ENCODE results near the gene AFF3.

The AFF3 gene

GRCh38 chr2:99728166-99728565, 414.2 kb downstream of the AFF3 start:
- Histone ChIP-seq H3K9me3 (replicated peaks; ENCODE audit: insufficient read depth, low read length) (no peaks in the 10 kb centered on the region), H4K20me1 (ENCODE audit: insufficient read depth, low read length) (no peaks in the 10 kb centered on the region), H3K36me3 (replicated peaks; ENCODE audit: insufficient read depth, low read length) (no peaks in the 10 kb centered on the region), H3K9me2 (replicated peaks; ENCODE audit: insufficient read depth, low read length) (no peaks in the 10 kb centered on the region), H3K79me2 (ENCODE audit: low read length) (no peaks in the 10 kb centered on the region), H3K9ac (ENCODE audit: low read length) (no peak overlapping the region), H3K27ac (ENCODE audit: low read length) (no peak overlapping the region), H3K4me1 (ENCODE audit: low read length) (no peaks in the 10 kb centered on the region), H2AFZ (ENCODE audit: low read length) (no peak overlapping the region), H3K27me3 (replicated peaks; ENCODE audit: insufficient read depth, low read length) (no peaks in the 10 kb centered on the region), H3F3A (ENCODE audit: insufficient read depth, low read length) (no peaks in the 10 kb centered on the region), H3K4me2 (ENCODE audit: low read depth, low read length) (no peak overlapping the region), H3K4me3 (ENCODE audit: low read length) (no peak overlapping the region)
- no peak for TF ChIP-seq CTCF (IDR thresholded peaks at IDR 0.05; ENCODE audit: low read length)
- no peak for TF ChIP-seq EZH2 (optimal IDR thresholded peaks at IDR 0.05; ENCODE audit: low read depth, low read length)
- TF ChIP-seq EZH2phosphoT487 (IDR thresholded peaks at IDR 0.05; ENCODE audit: low read length), result no peak
- no peak for DNase-seq

- Histone ChIP-seq H3K9me3 (replicated peaks; ENCODE audit: insufficient read depth, low read length) (no peaks in the 10 kb centered on the region), H3K27me3 (replicated peaks; ENCODE audit: insufficient read depth, low read length) (no peaks in the 10 kb centered on the region), H3K27ac (ENCODE audit: low read length) (no peak overlapping the region), H3F3A (ENCODE audit: insufficient read depth, low read length) (no peaks in the 10 kb centered on the region), H3K9me2 (replicated peaks; ENCODE audit: insufficient read depth, low read length) (no peaks in the 10 kb centered on the region), H3K79me2 (ENCODE audit: low read length) (no peaks in the 10 kb centered on the region), H3K4me2 (ENCODE audit: low read depth, low read length) (0 out of 2 replicates have a peak overlapping the region, but pooled peaks have one; percentile 8), H3K4me3 (ENCODE audit: low read length) (no peak overlapping the region), H4K20me1 (ENCODE audit: insufficient read depth, low read length) (no peaks in the 10 kb centered on the region), H3K9ac (ENCODE audit: low read length) (no peak overlapping the region), H3K4me1 (ENCODE audit: low read length) (no peaks in the 10 kb centered on the region), H3K36me3 (replicated peaks; ENCODE audit: insufficient read depth, low read length) (no peaks in the 10 kb centered on the region), H2AFZ (ENCODE audit: low read length) (no peak overlapping the region)
- no peak for TF ChIP-seq CTCF (IDR thresholded peaks at IDR 0.05; ENCODE audit: low read length)
- TF ChIP-seq EZH2 (optimal IDR thresholded peaks at IDR 0.05; ENCODE audit: low read depth, low read length), result no peak
- no peak for TF ChIP-seq EZH2phosphoT487 (IDR thresholded peaks at IDR 0.05; ENCODE audit: low read length)
- DNase-seq, result no peak
These were observed 415.2 kb downstream of the AFF3 start for GRCh38 chr2:99727199-99727598.

GRCh38 chr2:99726691-99727090, 415.7 kb downstream of the AFF3 start:
- DNase-seq, result peak; percentile 13
- no peaks in the 10 kb centered on the region for H3F3A ChIP-seq (ENCODE audit: insufficient read depth, low read length)
- TF ChIP-seq EZH2 (optimal IDR thresholded peaks at IDR 0.05; ENCODE audit: low read depth, low read length), result no peak
- TF ChIP-seq EZH2phosphoT487 (IDR thresholded peaks at IDR 0.05; ENCODE audit: low read length), result no peak
- H4K20me1 ChIP-seq (ENCODE audit: insufficient read depth, low read length), result no peaks in the 10 kb centered on the region
- no peaks in the 10 kb centered on the region for H3K79me2 ChIP-seq (ENCODE audit: low read length)
- H3K9ac ChIP-seq (ENCODE audit: low read length), result no peak overlapping the region
- H3K4me3 ChIP-seq (ENCODE audit: low read length), result no peak overlapping the region
- peak overlapping the region; percentile 8; the same call in 1 of the 2 replicates for H3K4me2 ChIP-seq (ENCODE audit: low read depth, low read length)
- no peaks in the 10 kb centered on the region for H3K9me3 ChIP-seq (replicated peaks; ENCODE audit: insufficient read depth, low read length)
- no peaks in the 10 kb centered on the region for H3K9me2 ChIP-seq (replicated peaks; ENCODE audit: insufficient read depth, low read length)
- H3K36me3 ChIP-seq (replicated peaks; ENCODE audit: insufficient read depth, low read length), result no peaks in the 10 kb centered on the region
- H3K27me3 ChIP-seq (replicated peaks; ENCODE audit: insufficient read depth, low read length), result no peaks in the 10 kb centered on the region
- H3K4me1 ChIP-seq (ENCODE audit: low read length), result no peaks in the 10 kb centered on the region
- H2AFZ ChIP-seq (ENCODE audit: low read length), result no peak overlapping the region
- no peak overlapping the region for H3K27ac ChIP-seq (ENCODE audit: low read length)

GRCh38 chr2:99725820-99726219, 416.6 kb downstream of the AFF3 start:
- Histone ChIP-seq H3K9me2 (replicated peaks; ENCODE audit: insufficient read depth, low read length) (no peaks in the 10 kb centered on the region), H3F3A (ENCODE audit: insufficient read depth, low read length) (no peaks in the 10 kb centered on the region), H4K20me1 (ENCODE audit: insufficient read depth, low read length) (no peaks in the 10 kb centered on the region), H3K27ac (ENCODE audit: low read length) (no peak overlapping the region), H3K27me3 (replicated peaks; ENCODE audit: insufficient read depth, low read length) (no peaks in the 10 kb centered on the region), H3K9ac (ENCODE audit: low read length) (no peak overlapping the region), H3K36me3 (replicated peaks; ENCODE audit: insufficient read depth, low read length) (no peaks in the 10 kb centered on the region), H3K4me1 (ENCODE audit: low read length) (no peaks in the 10 kb centered on the region), H3K79me2 (ENCODE audit: low read length) (no peaks in the 10 kb centered on the region), H3K9me3 (replicated peaks; ENCODE audit: insufficient read depth, low read length) (no peaks in the 10 kb centered on the region), H3K4me2 (ENCODE audit: low read depth, low read length) (no peak overlapping the region), H2AFZ (ENCODE audit: low read length) (no peak overlapping the region), H3K4me3 (ENCODE audit: low read length) (no peak overlapping the region)
- TF ChIP-seq CTCF (IDR thresholded peaks at IDR 0.05; ENCODE audit: low read length), result no peak
- TF ChIP-seq EZH2 (optimal IDR thresholded peaks at IDR 0.05; ENCODE audit: low read depth, low read length), result no peak
- no peak for TF ChIP-seq EZH2phosphoT487 (IDR thresholded peaks at IDR 0.05; ENCODE audit: low read length)
- DNase-seq, result no peak
